ENCODE data around the gene MYO10. TPM values are rescaled to one million over a fixed set of nuclear protein-coding genes. Genes with fewer than 3 reads are reported as not detected.
"Not testable (repeated sequence)": the region's sequence is repeated elsewhere in the genome, so short reads cannot be mapped to it uniquely, and the experiment has no call there.

The MYO10 gene
- total RNA-seq, 2 experiments from 2014 or later: 0.23 to 0.28 TPM

GRCh38 chr5:16883176-16883575 is 52.9 kb downstream of the MYO10 start:
- intact Hi-C loops (cut with DNase I, micrococcal nuclease): no loop called here
- H3K4me1 Mint-ChIP-seq: no peaks in the 10 kb centered on the region
- POLR2A ChIA-PET: interaction anchor here (0.6 kb wide), 1 partner anchor 123 kb away, joined by 3 read pairs; no protein-coding TSS in a partner anchor

GRCh38 chr5:16881251-16881650 is 54.8 kb downstream of the MYO10 start:
- Mint-ChIP-seq H3K27ac (no peak overlapping the region), H3K4me3 (no peak overlapping the region), H3K4me1 (no peaks in the 10 kb centered on the region), H3K36me3 (ENCODE audit: low read depth) (no peaks in the 10 kb centered on the region), H3K27me3 (peaks cover 2% of the 10 kb centered on the region), H3K9me3 (ENCODE audit: low read depth) (no peaks in the 10 kb centered on the region)
- no peak for ATAC-seq
- intact Hi-C loops (cut with DNase I, micrococcal nuclease): no loop called here
- ChIA-PET POLR2A (no interaction called here), CTCF (no interaction called here)
- DNase-seq: no peak

More at GRCh38 chr5:16883176-16883575, 52.9 kb downstream of the MYO10 start:
- Mint-ChIP-seq H3K27me3 (peaks cover 2% of the 10 kb centered on the region), H3K36me3 (ENCODE audit: low read depth) (no peaks in the 10 kb centered on the region), H3K9me3 (ENCODE audit: low read depth) (no peaks in the 10 kb centered on the region), H3K27ac (no peak overlapping the region), H3K4me3 (no peak overlapping the region)
- DNase-seq (no peak), ATAC-seq (no peak)
- CTCF ChIA-PET: no interaction called here

- DNase-seq (no peak), ATAC-seq (no peak)
- Mint-ChIP-seq H3K36me3 (ENCODE audit: low read depth) (no peaks in the 10 kb centered on the region), H3K9me3 (ENCODE audit: low read depth) (no peaks in the 10 kb centered on the region), H3K27ac (no peak overlapping the region), H3K4me3 (no peak overlapping the region), H3K4me1 (no peaks in the 10 kb centered on the region), H3K27me3 (peaks cover 2% of the 10 kb centered on the region)
- intact Hi-C loops (cut with DNase I, micrococcal nuclease): no loop called here
- CTCF ChIA-PET: no interaction called here
- POLR2A ChIA-PET: no interaction called here
Measured at GRCh38 chr5:16880547-16880946, 55.5 kb downstream of the MYO10 start.

- H3K36me3 Mint-ChIP-seq (ENCODE audit: low read depth): no peaks in the 10 kb centered on the region
- no peak for DNase-seq
- H3K27me3 Mint-ChIP-seq: peaks cover 2% of the 10 kb centered on the region
- no peak overlapping the region for H3K4me3 Mint-ChIP-seq
- no peak for ATAC-seq
- POLR2A ChIA-PET: no interaction called here
- intact Hi-C loops (cut with DNase I, micrococcal nuclease): no loop called here
- no peak overlapping the region for H3K27ac Mint-ChIP-seq
- no peaks in the 10 kb centered on the region for H3K4me1 Mint-ChIP-seq
- CTCF ChIA-PET: no interaction called here
- no peaks in the 10 kb centered on the region for H3K9me3 Mint-ChIP-seq (ENCODE audit: low read depth)
Measured at GRCh38 chr5:16879650-16880049, 56.4 kb downstream of the MYO10 start.

GRCh38 chr5:16879191-16879590 is 56.9 kb downstream of the MYO10 start:
- Mint-ChIP-seq H3K9me3 (ENCODE audit: low read depth) (no peaks in the 10 kb centered on the region), H3K4me3 (no peak overlapping the region), H3K4me1 (no peaks in the 10 kb centered on the region), H3K27ac (no peak overlapping the region), H3K27me3 (peaks cover 2% of the 10 kb centered on the region), H3K36me3 (ENCODE audit: low read depth) (no peaks in the 10 kb centered on the region)
- ATAC-seq (no peak), DNase-seq (no peak)
- CTCF ChIA-PET: interaction anchor here (0.7 kb wide), 1 partner anchor 19 kb away, joined by 5 read pairs; no protein-coding TSS in a partner anchor
- POLR2A ChIA-PET: no interaction called here
- intact Hi-C loops (cut with DNase I, micrococcal nuclease): no loop called here

- no peaks in the 10 kb centered on the region for H3K4me1 Mint-ChIP-seq
- POLR2A ChIA-PET: interaction anchor here (0.7 kb wide), 1 partner anchor 45 kb away, joined by 3 read pairs; no protein-coding TSS in a partner anchor
Measured at GRCh38 chr5:16877267-16877935, 58.7 kb downstream of the MYO10 start.

GRCh38 chr5:16874424-16874823 is 61.7 kb downstream of the MYO10 start:
- intact Hi-C loops (cut with DNase I, micrococcal nuclease); CTCF ChIA-PET; H3K4me3 Mint-ChIP-seq; DNase-seq; H3K27me3 Mint-ChIP-seq; ATAC-seq; H3K36me3 Mint-ChIP-seq (ENCODE audit: low read depth); POLR2A ChIA-PET; H3K4me1 Mint-ChIP-seq; H3K27ac Mint-ChIP-seq: not testable (repeated sequence)
- peaks cover 10% of the 10 kb centered on the region for H3K9me3 Mint-ChIP-seq (ENCODE audit: low read depth)

More at GRCh38 chr5:16877267-16877935, 58.7 kb downstream of the MYO10 start:
- intact Hi-C loops (cut with DNase I, micrococcal nuclease): no loop called here
- Mint-ChIP-seq H3K36me3 (ENCODE audit: low read depth) (no peaks in the 10 kb centered on the region), H3K4me3 (no peak overlapping the region), H3K27ac (no peak overlapping the region), H3K27me3 (no peaks in the 10 kb centered on the region), H3K9me3 (ENCODE audit: low read depth) (peaks cover 5% of the 10 kb centered on the region)
- no peak for ATAC-seq
- CTCF ChIA-PET: no interaction called here
- DNase-seq: no peak

GRCh38 chr5:16871746-16872339 is 64.2 kb downstream of the MYO10 start:
- DNase-seq (no peak), ATAC-seq (no peak)
- H3K27me3 Mint-ChIP-seq: no peaks in the 10 kb centered on the region
- no peaks in the 10 kb centered on the region for H3K36me3 Mint-ChIP-seq (ENCODE audit: low read depth)
- no peaks in the 10 kb centered on the region for H3K4me1 Mint-ChIP-seq
- CTCF ChIA-PET: interaction anchor here (0.6 kb wide), 1 partner anchor 10 kb away, joined by 4 read pairs; no protein-coding TSS in a partner anchor
- no peak overlapping the region for H3K27ac Mint-ChIP-seq
- no peak overlapping the region for H3K4me3 Mint-ChIP-seq
- peaks cover 10% of the 10 kb centered on the region for H3K9me3 Mint-ChIP-seq (ENCODE audit: low read depth)
- intact Hi-C loops (cut with DNase I, micrococcal nuclease): no loop called here
- POLR2A ChIA-PET: no interaction called here

- Mint-ChIP-seq H3K9me3 (ENCODE audit: low read depth) (peaks cover 10% of the 10 kb centered on the region), H3K36me3 (ENCODE audit: low read depth) (no peaks in the 10 kb centered on the region), H3K27ac (no peak overlapping the region), H3K27me3 (no peaks in the 10 kb centered on the region), H3K4me1 (no peaks in the 10 kb centered on the region), H3K4me3 (no peak overlapping the region)
- no peak for ATAC-seq
- ChIA-PET POLR2A (no interaction called here), CTCF (no interaction called here)
- intact Hi-C loops (cut with DNase I, micrococcal nuclease): no loop called here
- DNase-seq: no peak
Measured at GRCh38 chr5:16870878-16871277, 65.2 kb downstream of the MYO10 start.

- CTCF ChIA-PET: no interaction called here
- H3K9me3 Mint-ChIP-seq (ENCODE audit: low read depth): peaks cover 10% of the 10 kb centered on the region
- no peak overlapping the region for H3K27ac Mint-ChIP-seq
- POLR2A ChIA-PET: no interaction called here
- no peak overlapping the region for H3K4me3 Mint-ChIP-seq
- DNase-seq (no peak), ATAC-seq (no peak)
- intact Hi-C loops (cut with DNase I, micrococcal nuclease): no loop called here
- H3K27me3 Mint-ChIP-seq: no peaks in the 10 kb centered on the region
- H3K36me3 Mint-ChIP-seq (ENCODE audit: low read depth): no peaks in the 10 kb centered on the region
- H3K4me1 Mint-ChIP-seq: no peaks in the 10 kb centered on the region
Measured at GRCh38 chr5:16869821-16870796, 66.0 kb downstream of the MYO10 start.

GRCh38 chr5:16867577-16867953 is 68.5 kb downstream of the MYO10 start:
- no peak overlapping the region for H3K4me3 Mint-ChIP-seq
- H3K9me3 Mint-ChIP-seq (ENCODE audit: low read depth): peaks cover 7% of the 10 kb centered on the region
- intact Hi-C loops (cut with DNase I, micrococcal nuclease): no loop called here
- no peak overlapping the region for H3K27ac Mint-ChIP-seq
- ATAC-seq (no peak), DNase-seq (no peak)
- H3K27me3 Mint-ChIP-seq: no peaks in the 10 kb centered on the region
- H3K36me3 Mint-ChIP-seq (ENCODE audit: low read depth): no peaks in the 10 kb centered on the region
- ChIA-PET CTCF (interaction anchor here (0.8 kb wide), 1 partner anchor 264 kb away, joined by 3 read pairs; no protein-coding TSS in a partner anchor), POLR2A (no interaction called here)
- H3K4me1 Mint-ChIP-seq: no peaks in the 10 kb centered on the region
